ENCODE data around the gene CERS1. TPM values are rescaled to one million over a fixed set of nuclear protein-coding genes. Genes with fewer than 3 reads are reported as not detected.

CERS1 gene
- total RNA-seq, 4 donors from 2014 or later, result 0.42 to 3.2 (median 1.1) TPM

DNA sequence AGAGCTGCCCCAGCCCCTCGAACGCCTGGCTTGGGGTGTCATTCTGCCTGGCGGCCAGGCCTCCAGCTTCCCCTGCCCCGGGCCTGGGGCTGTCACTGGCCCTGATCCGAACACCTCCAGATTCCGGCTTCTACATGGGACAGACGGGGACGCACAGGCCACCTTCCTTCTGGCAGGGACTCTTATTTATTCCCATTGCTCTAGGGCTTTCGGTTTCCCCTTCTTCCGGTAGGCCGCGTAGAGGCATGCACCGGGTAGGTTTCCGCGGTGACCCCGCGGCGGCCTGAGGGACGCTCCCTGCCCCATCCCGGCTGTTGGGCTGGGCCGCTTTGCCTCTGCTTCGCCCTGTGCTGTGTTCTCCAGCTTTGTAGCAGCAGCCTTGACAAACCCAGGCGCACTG, 28.2 kb downstream of the CERS1 start:
- Histone ChIP-seq H3K4me3 (no peak overlapping the region), H3K9me3 (no peaks in the 10 kb centered on the region), H3K27ac (replicated peaks in 1 of 4) (no peak overlapping the region), H3K4me1 (peaks cover 23 to 37% (median 32%) of the 10 kb centered on the region in 4 donors), H3K27me3 (peaks cover 0 to 28% (median 11%) of the 10 kb centered on the region in 4 donors), H3K36me3 (peaks cover 42 to 59% (median 57%) of the 10 kb centered on the region in 4 donors)
- TF ChIP-seq EP300 (IDR thresholded peaks at IDR 0.05) (no peak), POLR2A (IDR thresholded peaks at IDR 0.05; ENCODE audit: low read depth) (no peak), POLR2AphosphoS5 (IDR thresholded peaks at IDR 0.05) (no peak), CTCF (IDR thresholded peaks at IDR 0.05) (no peak)
- intact Hi-C loops (cut with DNase I), result no loop called here
- WGBS, result 94% methylated on average over 23 of the region's 23 CpGs
- DNase-seq (ENCODE audit: extremely low spot score), result no peak

GRCh38 chr19:18867199-18867598, 28.8 kb downstream of the CERS1 start:
- WGBS, result 84% methylated on average over 10 of the region's 23 CpGs
- intact Hi-C loops (cut with DNase I), result no loop called here
- TF ChIP-seq POLR2A (IDR thresholded peaks at IDR 0.05; ENCODE audit: low read depth), result no peak
- no peak overlapping the region for H3K4me3 ChIP-seq
- H3K27ac ChIP-seq (replicated peaks in 1 of 4), result no peak overlapping the region
- peaks cover 48 to 65% (median 63%) of the 10 kb centered on the region in 4 donors for H3K36me3 ChIP-seq
- H3K9me3 ChIP-seq, result no peaks in the 10 kb centered on the region
- H3K4me1 ChIP-seq, result peaks cover 23 to 37% (median 32%) of the 10 kb centered on the region in 4 donors
- DNase-seq (ENCODE audit: extremely low spot score), result no peak
- peaks cover 0 to 28% (median 11%) of the 10 kb centered on the region in 4 donors for H3K27me3 ChIP-seq

GRCh38 chr19:18866800-18867123, 29.2 kb downstream of the CERS1 start:
- Histone ChIP-seq H3K36me3 (peaks cover 52 to 69% (median 67%) of the 10 kb centered on the region in 4 donors), H3K27ac (replicated peaks in 1 of 4) (no peak overlapping the region), H3K4me3 (no peak overlapping the region), H3K9me3 (no peaks in the 10 kb centered on the region), H3K27me3 (peaks cover 0 to 28% (median 11%) of the 10 kb centered on the region in 4 donors), H3K4me1 (peaks cover 23 to 37% (median 32%) of the 10 kb centered on the region in 4 donors)
- no peak for DNase-seq (ENCODE audit: extremely low spot score)
- no peak for TF ChIP-seq POLR2AphosphoS5 (IDR thresholded peaks at IDR 0.05)
- peak in 1 of 3 experiments; percentile 18 for TF ChIP-seq CTCF (IDR thresholded peaks at IDR 0.05)
- intact Hi-C loops (cut with DNase I), result no loop called here
- 62% methylated on average over 16 of the region's 17 CpGs for WGBS

GRCh38 chr19:18865973-18866799, 29.8 kb downstream of the CERS1 start:
- Histone ChIP-seq H3K36me3 (peaks cover 56 to 75% (median 73%) of the 10 kb centered on the region in 4 donors), H3K9me3 (no peaks in the 10 kb centered on the region), H3K27me3 (peaks cover 0 to 28% (median 11%) of the 10 kb centered on the region in 4 donors), H3K27ac (replicated peaks in 1 of 4) (no peak overlapping the region), H3K4me3 (no peak overlapping the region), H3K4me1 (peaks cover 23 to 37% (median 32%) of the 10 kb centered on the region in 4 donors)
- DNase-seq (ENCODE audit: extremely low spot score), result no peak
- WGBS, result 37% methylated on average over 33 of the region's 38 CpGs
- intact Hi-C loops (cut with DNase I), result no loop called here
- TF ChIP-seq EP300 (IDR thresholded peaks at IDR 0.05) (no peak), POLR2AphosphoS5 (IDR thresholded peaks at IDR 0.05) (peak in 1 of 2 donors; percentile 43), CTCF (IDR thresholded peaks at IDR 0.05) (peak in 2 of 3 experiments; percentile 92 to 97)

- no peak for DNase-seq (ENCODE audit: extremely low spot score)
- intact Hi-C loops (cut with DNase I), result no loop called here
- Histone ChIP-seq H3K4me3 (no peak overlapping the region), H3K36me3 (peaks cover 64 to 83% (median 82%) of the 10 kb centered on the region in 4 donors), H3K27me3 (peaks cover 0 to 23% (median 10%) of the 10 kb centered on the region in 4 donors), H3K27ac (replicated peaks in 1 of 4) (no peak overlapping the region), H3K4me1 (peaks cover 25 to 39% (median 31%) of the 10 kb centered on the region in 4 donors), H3K9me3 (no peaks in the 10 kb centered on the region)
- TF ChIP-seq CTCF (IDR thresholded peaks at IDR 0.05) (no peak), EP300 (IDR thresholded peaks at IDR 0.05) (no peak), POLR2AphosphoS5 (IDR thresholded peaks at IDR 0.05) (no peak), POLR2A (IDR thresholded peaks at IDR 0.05; ENCODE audit: low read depth) (no peak)
- 82% methylated on average over 14 of the region's 27 CpGs for WGBS
Observed at GRCh38 chr19:18865106-18865972, 30.6 kb downstream of the CERS1 start.

Measured in esophagus muscularis mucosa (tissue), 4 donors.